Endothelial cell of umbilical vein (primary cell): ENCODE measurements around the gene C1R. TPM values are rescaled to one million over a fixed set of nuclear protein-coding genes. Genes with fewer than 3 reads are reported as not detected.

Experiments
- BruUV-seq: library from RNA; stranded (reverse); fragments of 400-500 nt; replicated peaks from 2 replicates; lab custom pipeline; 2021; lab: Mats Ljungman, UMichigan
- CTCF ChIA-PET: fragments of 300-600, 350-600 bp; sonication (Branson Sonifier 250); formaldehyde crosslinking; loops from one replicate; lab custom pipeline; 2021; ENCODE audit warnings: antibody characterized with exemption, inconsistent platforms; lab: Charles Lee
- POLR2A ChIA-PET: fragments of 300-600, 350-600 bp; sonication (Branson Sonifier 250); formaldehyde crosslinking; loops from one replicate; lab custom pipeline; 2021; ENCODE audit warnings: antibody characterized with exemption, inconsistent platforms; lab: Charles Lee
- DNase-seq: peaks from one replicate; pipeline ENCODE4 v3.0.0-alpha.2; 2011; ENCODE audit warnings: low read depth, low spot score
- FAIRE-seq: peaks from 2 replicates; lab custom pipeline; 2011; peaks lifted over from hg19 to GRCh38; lab: Jason Lieb, UNC
- H2AFZ ChIP-seq: 2 replicates; pipeline ENCODE4 v1.6.0; 2012; ENCODE audit warnings: low read depth, low read length, control low read depth, inconsistent platforms
- H3K27ac ChIP-seq: 2 replicates; pipeline ENCODE4 v1.5.1; 2011; ENCODE audit warnings: low read depth, mild to moderate bottlenecking, control low read depth, low read length, moderate library complexity; ENCODE audit not compliant: insufficient read depth
- H3K27me3 ChIP-seq, 2 experiments: 2 replicates each; pipeline versions ENCODE4 v1.6.0 to v1.6.1; 2011; ENCODE audit warnings: low read length in 2 of 2, mixed read lengths in 1 of 2; ENCODE audit not compliant: control insufficient read depth in 2 of 2, insufficient read depth in 2 of 2
- H3K36me3 ChIP-seq, 2 experiments: 2 replicates in 1 of 2; 3 replicates in 1 of 2; pipeline ENCODE4 v1.5.1; 2011; ENCODE audit warnings: low read length in 2 of 2, mild to moderate bottlenecking in 1 of 2, moderate library complexity in 1 of 2; ENCODE audit not compliant: control insufficient read depth in 2 of 2, insufficient read depth in 2 of 2; ENCODE audit errors: extremely low read depth in 1 of 2
- H3K4me1 ChIP-seq: 3 replicates; pipeline ENCODE4 v1.5.1; 2011; ENCODE audit warnings: mild to moderate bottlenecking, low read length; ENCODE audit not compliant: control insufficient read depth, insufficient read depth; ENCODE audit errors: extremely low read depth
- H3K4me2 ChIP-seq: 2 replicates; pipeline ENCODE4 v1.6.1; 2011; ENCODE audit warnings: low read length, control low read depth, mixed read lengths; ENCODE audit not compliant: insufficient read depth
- H3K4me3 ChIP-seq, 3 experiments: fragments of 200-600 bp in 1 of 3; sonication (generic), shearing (Covaris generic) in 1 of 3; replicated peaks in 1 of 3; 2 replicates each; pipeline ENCODE4 v1.5.1; 2011 to 2016; ENCODE audit warnings: control low read depth in 3 of 3, low read length in 3 of 3, mild to moderate bottlenecking in 2 of 3, inconsistent platforms in 1 of 3, low read depth in 1 of 3, moderate library complexity in 1 of 3; ENCODE audit not compliant: insufficient read depth in 1 of 3
- H3K79me2 ChIP-seq: 2 replicates; pipeline ENCODE4 v1.6.0; 2012; ENCODE audit warnings: low read length, inconsistent platforms; ENCODE audit not compliant: control insufficient read depth, insufficient read depth
- H3K9ac ChIP-seq: replicated peaks from 2 replicates; pipeline ENCODE3; 2011; ENCODE audit warnings: low read length, control low read depth; ENCODE audit not compliant: insufficient read depth; ENCODE audit errors: extremely low read depth
- H3K9me1 ChIP-seq: replicated peaks from 3 replicates; pipeline ENCODE4 v1.6.0; 2011; ENCODE audit warnings: mild to moderate bottlenecking, low read length; ENCODE audit not compliant: control insufficient read depth, insufficient read depth; ENCODE audit errors: extremely low read depth
- H3K9me3 ChIP-seq: replicated peaks from 2 replicates; pipeline ENCODE4 v1.5.1; 2012; ENCODE audit warnings: low read length, inconsistent platforms; ENCODE audit not compliant: control insufficient read depth, insufficient read depth
- H4K20me1 ChIP-seq: replicated peaks from 2 replicates; pipeline ENCODE3; 2011; ENCODE audit warnings: mild to moderate bottlenecking, low read length; ENCODE audit not compliant: control insufficient read depth, insufficient read depth; ENCODE audit errors: extremely low read depth
- CTCF ChIP-seq, 2 donors: IDR thresholded peaks; 1 replicate in 1 of 2; 2 replicates in 1 of 2; pipeline ENCODE4 v1.5.1; 2011; ENCODE audit warnings: low read length in 2 of 2, mild to moderate bottlenecking in 2 of 2, moderate library complexity in 2 of 2, control low read depth in 1 of 2, inconsistent platforms in 1 of 2, low read depth in 1 of 2; ENCODE audit not compliant: insufficient read depth in 1 of 2; ENCODE audit errors: extremely low read depth in 1 of 2
- EZH2 ChIP-seq: IDR thresholded peaks from 2 replicates; pipeline ENCODE4 v1.6.1; 2012; ENCODE audit warnings: borderline replicate concordance, low read depth, mild to moderate bottlenecking, moderate library complexity, low read length, inconsistent platforms; ENCODE audit not compliant: severe bottlenecking
- FOS ChIP-seq: IDR thresholded peaks from 2 replicates; pipeline ENCODE4 v1.6.1; 2011; ENCODE audit warnings: mild to moderate bottlenecking, low read length, moderate library complexity, borderline replicate concordance; ENCODE audit not compliant: insufficient read depth
- GATA2 ChIP-seq: IDR thresholded peaks from 2 replicates; pipeline ENCODE4 v1.7.0; 2011; ENCODE audit warnings: low read depth, mild to moderate bottlenecking, moderate library complexity, mixed read lengths, low read length; ENCODE audit not compliant: insufficient read length, insufficient read depth
- JUN ChIP-seq: IDR thresholded peaks from 2 replicates; pipeline ENCODE4 v1.6.1; 2011; ENCODE audit warnings: borderline replicate concordance, low read depth; ENCODE audit not compliant: insufficient read length, insufficient read depth
- MAX ChIP-seq: IDR thresholded peaks from 2 replicates; pipeline ENCODE4 v1.6.1; 2011; ENCODE audit not compliant: insufficient read depth, insufficient read length
- dilution Hi-C: fragments of 300-500 bp; cut with MboI; formaldehyde crosslinking; loops from one replicate; pipeline ENCODE4 v1.15.0; 2019; ENCODE audit warnings: low sequenced_read_pairs; ENCODE audit not compliant: extremely low pct_ligation_motif_present
- intact Hi-C: fragments of 100-400 bp; cut with micrococcal nuclease; formaldehyde crosslinking; loops from one replicate; pipeline ENCODE4 v1.10.0; 2022
- polyA plus RNA-seq, 4 experiments: library from polyadenylated mRNA; depleted of rRNA in 3 of 4; stranded (reverse) in 3 of 4; unstranded in 1 of 4; fragments of >200 nt; gene quantifications; 2 replicates each; pipeline versions ENCODE4 v1.2.1 to v1.2.3, GENCODE V29; 2011 to 2012; ENCODE audit warnings: missing spikeins in 1 of 4
- total RNA-seq: library from RNA; stranded (reverse); gene quantifications from 2 replicates; pipeline ENCODE4 v1.2.3, GENCODE V29; 2021

C1R gene
- total and polyA plus RNA-seq, 2 donors (not counting 3 experiments of a cell fraction or from before 2014, with no cell fraction given), result 3.6 to 5.8 TPM

DNA sequence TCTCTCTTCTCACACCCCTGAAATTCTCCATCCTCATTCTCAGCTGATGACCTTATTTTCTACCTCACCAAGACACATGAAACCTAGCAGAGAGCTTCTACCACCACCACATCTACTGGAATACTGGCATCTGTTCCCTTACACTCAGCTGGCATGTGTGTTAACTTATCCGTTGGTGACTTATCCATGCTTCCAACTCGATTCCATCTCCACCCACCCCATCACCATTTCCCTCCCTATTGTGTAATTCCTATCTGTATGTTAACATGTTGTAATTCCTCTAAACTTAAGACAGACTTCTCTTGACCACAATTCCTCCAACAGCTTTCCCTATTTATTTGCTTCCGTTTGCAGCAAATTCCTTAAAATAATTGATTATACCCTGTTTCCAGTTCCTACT, 16.3 kb downstream of the C1R start:
- DNase-seq, result no peak
- no peak overlapping the region for H3K27ac ChIP-seq

More for the DNA sequence above, 16.3 kb downstream of the C1R start:
- H3K9me3 ChIP-seq, result no peaks in the 10 kb centered on the region
- no peak for FAIRE-seq
- no peak overlapping the region for H3K9ac ChIP-seq
- H3K4me2 ChIP-seq, result no peak overlapping the region
- H3K27me3 ChIP-seq, result peaks cover 8 to 18% of the 10 kb centered on the region in 2 experiments
- dilution Hi-C loops, result no loop called here
- intact Hi-C loops, result no loop called here
- H3K4me1 ChIP-seq, result no peaks in the 10 kb centered on the region
- POLR2A ChIA-PET, result no interaction called here
- CTCF ChIA-PET, result interaction anchor here (0.6 kb wide), 1 partner anchor 20 kb away, joined by 3 read pairs; no protein-coding TSS in a partner anchor
- no peaks in the 10 kb centered on the region for H3K9me1 ChIP-seq
- H3K4me3 ChIP-seq, result no peak overlapping the region
- no TSS peak for BruUV-seq
- H4K20me1 ChIP-seq, result no peaks in the 10 kb centered on the region
- no peak overlapping the region for H2AFZ ChIP-seq
- no peaks in the 10 kb centered on the region for H3K79me2 ChIP-seq
- no peak for TF ChIP-seq FOS
- TF ChIP-seq EZH2, result no peak
- TF ChIP-seq JUN, result no peak
- no peak for TF ChIP-seq GATA2
- TF ChIP-seq MAX, result no peak
- no peak for TF ChIP-seq CTCF (IDR thresholded peaks at IDR 0.05; ENCODE audit: extremely low read depth in 1 of 2, insufficient read depth in 1 of 2, low read depth in 1 of 2, low read length in 2 of 2)
- no peaks in the 10 kb centered on the region for H3K36me3 ChIP-seq
